Esophagus squamous epithelium (tissue), 4 donors: Measurements from ENCODE around the gene NPB.

Experiments used
- CTCF ChIP-seq, 6 experiments: fragments of 450-650 bp in 4 of 6; fragments of 200-600 bp in 2 of 6; sonication (generic) in 2 of 6; IDR thresholded peaks; one replicate each; pipeline ENCODE4 v1.5.1; 2016 to 2019; ENCODE audit warnings: antibody characterized with exemption in 6 of 6, mild to moderate bottlenecking in 4 of 6, moderate library complexity in 4 of 6
- POLR2A ChIP-seq, 4 donors: fragments of 450-650 bp; IDR thresholded peaks; one replicate each; pipeline ENCODE4 v1.6.1; 2017; ENCODE audit warnings: antibody characterized with exemption in 4 of 4, mild to moderate bottlenecking in 4 of 4, moderate library complexity in 3 of 4

GRCh38 chr17:81854974-81855774, 46.9 kb upstream of the NPB start:
- TF ChIP-seq POLR2A (IDR thresholded peaks at IDR 0.05) (no peak), CTCF (IDR thresholded peaks at IDR 0.05) (peak in 5 of 6 experiments; percentile 8 to 44 (median 38))
